ENCODE data around the gene AIDA. TPM values are rescaled to one million over a fixed set of nuclear protein-coding genes. Genes with fewer than 3 reads are reported as not detected.

The AIDA gene
- total RNA-seq, 1 experiment from 2014 or later, result 92.8 TPM

GRCh38 chr1:222704260-222704659 is 8.0 kb downstream of the AIDA start:
- Histone ChIP-seq H3K56ac (ENCODE audit: insufficient read length, low read depth, low read length) (no peak overlapping the region), H3T11ph (ENCODE audit: low read length) (no peak overlapping the region), H3K4me2 (ENCODE audit: insufficient read depth, insufficient read length, low read length) (no peak overlapping the region), H3K4me1 (ENCODE audit: insufficient read depth, low read length) (no peaks in the 10 kb centered on the region), H2BK12ac (ENCODE audit: insufficient read length, low read depth, low read length) (no peak overlapping the region), H2BK15ac (ENCODE audit: low read depth, low read length) (no peak overlapping the region), H3K23ac (ENCODE audit: insufficient read length, low read depth, low read length) (no peak overlapping the region), H4K91ac (ENCODE audit: insufficient read length, low read depth, low read length) (no peak overlapping the region), H2BK20ac (ENCODE audit: low read depth, low read length, poor library complexity, severe bottlenecking) (no peak overlapping the region), H2AK5ac (ENCODE audit: insufficient read length, low read length) (no peak overlapping the region), H3K23me2 (ENCODE audit: insufficient read length, low read depth, low read length, poor library complexity, severe bottlenecking) (no peaks in the 10 kb centered on the region), H2BK120ac (ENCODE audit: low read depth, low read length, poor library complexity, severe bottlenecking) (no peak overlapping the region), H3K27ac (ENCODE audit: insufficient read length, low read depth, low read length) (no peak overlapping the region), H3K27me3 (ENCODE audit: insufficient read depth, low read length) (no peaks in the 10 kb centered on the region), H3K18ac (ENCODE audit: insufficient read length, low read depth, low read length) (no peak overlapping the region), H4K8ac (replicated peaks; ENCODE audit: insufficient read length, low read depth, low read length) (no peak overlapping the region), H4K5ac (ENCODE audit: insufficient read length, low read depth, low read length) (no peak overlapping the region), H2AFZ (ENCODE audit: low read length) (no peak overlapping the region), H3K14ac (ENCODE audit: insufficient read depth, low read length) (no peak overlapping the region), H3K9ac (ENCODE audit: extremely low read depth, insufficient read length, low read length) (no peak overlapping the region), H3K4ac (ENCODE audit: low read depth, low read length) (no peak overlapping the region), H3K79me2 (ENCODE audit: insufficient read depth, low read length) (peaks cover 3% of the 10 kb centered on the region; the same call in 1 of the 2 replicates), H3K79me1 (ENCODE audit: insufficient read depth, low read depth, low read length, poor library complexity, severe bottlenecking) (no peaks in the 10 kb centered on the region), H2BK5ac (ENCODE audit: insufficient read length, low read length) (no peak overlapping the region), H4K20me1 (ENCODE audit: control insufficient read depth, insufficient read depth, insufficient read length) (no peaks in the 10 kb centered on the region), H3K9me3 (ENCODE audit: control insufficient read depth, low read depth, low read length) (no peaks in the 10 kb centered on the region)
- Mint-ChIP-seq H3K36me3 (ENCODE audit: insufficient read depth in 1 of 3, low read depth in 3 of 3) (peaks cover 43 to 64% (median 63%) of the 10 kb centered on the region in 3 experiments), H3K4me3 (no peak overlapping the region), H3K27ac (no peak overlapping the region), H3K4me1 (no peaks in the 10 kb centered on the region), H3K9me3 (peaks cover 8 to 21% of the 10 kb centered on the region in 2 experiments; a peak in 4 of 5 replicates), H3K27me3 (ENCODE audit: low read depth) (no peaks in the 10 kb centered on the region)
- DNase-seq, result no peak
- TF ChIP-seq, protein P1, sequence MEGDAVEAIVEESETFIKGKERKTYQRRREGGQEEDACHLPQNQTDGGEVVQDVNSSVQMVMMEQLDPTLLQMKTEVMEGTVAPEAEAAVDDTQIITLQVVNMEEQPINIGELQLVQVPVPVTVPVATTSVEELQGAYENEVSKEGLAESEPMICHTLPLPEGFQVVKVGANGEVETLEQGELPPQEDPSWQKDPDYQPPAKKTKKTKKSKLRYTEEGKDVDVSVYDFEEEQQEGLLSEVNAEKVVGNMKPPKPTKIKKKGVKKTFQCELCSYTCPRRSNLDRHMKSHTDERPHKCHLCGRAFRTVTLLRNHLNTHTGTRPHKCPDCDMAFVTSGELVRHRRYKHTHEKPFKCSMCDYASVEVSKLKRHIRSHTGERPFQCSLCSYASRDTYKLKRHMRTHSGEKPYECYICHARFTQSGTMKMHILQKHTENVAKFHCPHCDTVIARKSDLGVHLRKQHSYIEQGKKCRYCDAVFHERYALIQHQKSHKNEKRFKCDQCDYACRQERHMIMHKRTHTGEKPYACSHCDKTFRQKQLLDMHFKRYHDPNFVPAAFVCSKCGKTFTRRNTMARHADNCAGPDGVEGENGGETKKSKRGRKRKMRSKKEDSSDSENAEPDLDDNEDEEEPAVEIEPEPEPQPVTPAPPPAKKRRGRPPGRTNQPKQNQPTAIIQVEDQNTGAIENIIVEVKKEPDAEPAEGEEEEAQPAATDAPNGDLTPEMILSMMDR (conservative IDR thresholded peaks at IDR 0.05), result no peak
- no CpG with 5 or more reads among the region's 1 CpG for WGBS (ENCODE audit: extremely low coverage, insufficient read length, low lambda C conversion rate)

Data from H9 (cell line).